SK-N-MC (cell line): ENCODE results near the gene SHC4.

Source experiments
- EZH2 ChIP-seq: fragments of 200-600 bp; sonication (generic); IDR thresholded peaks from one replicate; pipeline ENCODE4 v1.6.1; 2017; ENCODE audit warnings: antibody characterized with exemption
- FOXP2 ChIP-seq: optimal IDR thresholded peaks from 2 replicates; pipeline ENCODE3; 2011; ENCODE audit warnings: mild to moderate bottlenecking, moderate library complexity; ENCODE audit not compliant: insufficient read depth; ENCODE audit errors: extremely low read length, control extremely low read depth
- POLR2AphosphoS5 ChIP-seq: IDR thresholded peaks from 2 replicates; pipeline ENCODE4 v1.6.1; 2012; ENCODE audit warnings: mild to moderate bottlenecking, low read depth, low read length, borderline replicate concordance

DNA sequence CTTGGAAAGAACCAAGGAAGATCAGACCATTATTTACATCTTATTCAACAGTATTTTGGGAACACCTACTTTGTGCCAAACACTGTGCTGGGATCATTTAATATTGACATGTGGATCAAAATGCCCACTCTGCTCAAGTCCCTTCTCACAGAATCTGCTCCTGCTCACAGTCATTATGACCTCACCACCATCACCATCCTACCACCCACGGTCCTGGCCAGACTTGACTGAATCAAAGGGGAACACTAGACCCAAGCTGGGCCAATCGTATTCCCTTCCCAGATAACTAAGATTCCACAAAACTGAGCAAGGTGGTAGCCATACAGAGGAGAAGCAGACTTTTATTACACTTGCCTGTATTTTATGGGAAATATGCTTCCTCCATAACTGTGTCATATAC is 149.4 kb downstream of the SHC4 start:
- TF ChIP-seq POLR2AphosphoS5 (no peak), EZH2 (no peak), FOXP2 (no peak)
